GM18526 (cell line): ENCODE results near the gene MYH8.

Source experiments
- POLR2A ChIP-seq: IDR thresholded peaks from 3 replicates; pipeline ENCODE4 v1.6.1; 2011; ENCODE audit not compliant: insufficient read length; ENCODE audit errors: extremely low read depth

Gene MYH8

DNA sequence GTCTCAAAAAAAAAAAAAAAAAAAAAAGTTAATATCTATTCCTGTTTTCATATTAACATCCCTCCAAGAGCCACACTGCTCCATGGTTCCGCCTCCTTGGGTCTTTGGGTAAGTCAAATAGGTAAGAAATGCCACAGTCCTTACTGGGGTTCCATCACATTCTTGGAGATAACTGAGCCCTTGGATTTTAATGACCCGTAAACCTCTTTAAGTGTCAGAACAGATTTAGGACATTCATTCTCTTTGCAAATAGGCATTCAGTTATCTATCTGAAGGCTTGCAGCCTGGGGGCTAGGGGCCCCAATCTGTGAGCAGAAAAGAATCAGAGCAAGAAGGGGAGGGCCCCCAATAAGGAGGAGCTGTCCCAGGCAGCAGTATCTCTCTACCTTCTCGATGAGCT, 76.9 kb downstream of the MYH8 start:
- TF ChIP-seq POLR2A, result no peak
